Measurements from ENCODE around the gene PEX26. TPM values are rescaled to one million over a fixed set of nuclear protein-coding genes. Genes with fewer than 3 reads are reported as not detected.

The PEX26 gene
- total RNA-seq, 1 donor from 2014 or later: 49.8 TPM

DNA sequence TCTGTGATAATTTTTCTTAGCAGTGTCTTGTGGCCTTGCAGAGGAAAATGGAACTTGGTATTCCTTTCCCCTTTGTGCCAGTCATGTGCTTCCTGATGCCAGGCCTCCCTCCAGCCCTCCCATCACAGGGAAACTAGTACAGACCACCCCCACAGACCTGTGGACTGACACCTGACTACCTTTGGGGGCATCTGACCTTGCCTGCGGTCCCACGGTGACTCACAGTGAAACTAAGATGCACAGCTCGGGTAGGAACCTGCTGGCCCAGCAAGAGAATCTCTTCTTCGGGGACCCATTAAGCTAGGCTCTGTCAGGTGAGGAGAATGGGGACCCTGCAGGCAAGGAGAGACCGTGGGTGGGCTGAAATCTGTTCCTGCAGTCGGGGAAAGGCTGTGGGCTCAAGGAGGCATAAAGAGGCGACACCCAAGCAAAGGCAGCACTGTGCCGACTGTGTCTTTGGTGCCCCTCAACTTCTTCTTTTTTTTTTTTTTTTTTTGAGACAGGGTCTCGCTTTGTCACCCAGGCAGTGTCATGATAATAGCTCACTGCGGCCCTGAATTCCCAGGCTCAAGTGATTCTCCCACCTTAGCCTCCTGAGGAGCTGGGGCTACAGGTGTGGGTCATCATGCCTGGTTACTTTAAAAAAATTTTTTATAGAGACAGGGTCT is 20.8 kb upstream of the PEX26 start:
- no peak for DNase-seq
- Mint-ChIP-seq H3K4me3 (ENCODE audit: unreplicated experiment) (no peak overlapping the region), H3K9me3 (ENCODE audit: unreplicated experiment) (peaks cover 11% of the 10 kb centered on the region), H3K27ac (ENCODE audit: unreplicated experiment) (no peak overlapping the region), H3K36me3 (ENCODE audit: unreplicated experiment) (peaks cover 11% of the 10 kb centered on the region), H3K4me1 (ENCODE audit: low read depth, unreplicated experiment) (peaks cover 6% of the 10 kb centered on the region), H3K27me3 (ENCODE audit: unreplicated experiment) (peaks cover 13% of the 10 kb centered on the region)
- TF ChIP-seq, protein P1, sequence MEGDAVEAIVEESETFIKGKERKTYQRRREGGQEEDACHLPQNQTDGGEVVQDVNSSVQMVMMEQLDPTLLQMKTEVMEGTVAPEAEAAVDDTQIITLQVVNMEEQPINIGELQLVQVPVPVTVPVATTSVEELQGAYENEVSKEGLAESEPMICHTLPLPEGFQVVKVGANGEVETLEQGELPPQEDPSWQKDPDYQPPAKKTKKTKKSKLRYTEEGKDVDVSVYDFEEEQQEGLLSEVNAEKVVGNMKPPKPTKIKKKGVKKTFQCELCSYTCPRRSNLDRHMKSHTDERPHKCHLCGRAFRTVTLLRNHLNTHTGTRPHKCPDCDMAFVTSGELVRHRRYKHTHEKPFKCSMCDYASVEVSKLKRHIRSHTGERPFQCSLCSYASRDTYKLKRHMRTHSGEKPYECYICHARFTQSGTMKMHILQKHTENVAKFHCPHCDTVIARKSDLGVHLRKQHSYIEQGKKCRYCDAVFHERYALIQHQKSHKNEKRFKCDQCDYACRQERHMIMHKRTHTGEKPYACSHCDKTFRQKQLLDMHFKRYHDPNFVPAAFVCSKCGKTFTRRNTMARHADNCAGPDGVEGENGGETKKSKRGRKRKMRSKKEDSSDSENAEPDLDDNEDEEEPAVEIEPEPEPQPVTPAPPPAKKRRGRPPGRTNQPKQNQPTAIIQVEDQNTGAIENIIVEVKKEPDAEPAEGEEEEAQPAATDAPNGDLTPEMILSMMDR (IDR thresholded peaks at IDR 0.05; ENCODE audit: partially characterized antibody, unreplicated experiment): no peak

DNA sequence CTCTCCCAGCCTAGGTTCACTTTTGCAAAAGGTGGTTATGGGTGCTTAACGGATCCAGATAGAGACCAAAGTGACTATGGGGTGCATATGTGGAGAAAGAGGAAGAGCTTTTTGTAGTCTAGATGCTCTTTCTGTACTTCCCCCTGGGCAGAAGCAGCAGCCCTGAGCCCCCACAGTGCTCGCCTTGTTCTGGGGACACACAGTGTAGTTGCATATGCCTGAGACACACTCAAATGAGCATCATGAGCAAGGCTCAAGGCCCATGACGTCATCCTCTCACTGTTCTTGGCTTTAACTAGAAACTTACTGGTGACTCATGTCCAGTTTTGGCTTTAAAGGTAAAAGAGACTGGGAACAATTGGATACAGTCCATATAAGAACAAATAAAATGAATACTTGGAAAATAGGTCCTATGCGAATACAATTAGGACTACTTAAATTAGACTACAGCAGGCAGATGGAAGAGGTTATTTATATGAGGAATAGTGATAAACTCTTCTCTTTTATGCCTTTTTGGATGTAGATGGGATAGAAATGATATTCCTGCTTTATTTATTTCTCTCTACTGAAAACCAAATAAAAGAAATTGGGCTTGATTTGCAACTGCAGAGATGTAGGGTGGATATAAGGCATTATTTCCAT is 20.1 kb upstream of the PEX26 start:
- Mint-ChIP-seq H3K9me3 (ENCODE audit: unreplicated experiment) (peaks cover 7% of the 10 kb centered on the region), H3K36me3 (ENCODE audit: unreplicated experiment) (peaks cover 11% of the 10 kb centered on the region), H3K4me1 (ENCODE audit: low read depth, unreplicated experiment) (peaks cover 6% of the 10 kb centered on the region), H3K4me3 (ENCODE audit: unreplicated experiment) (no peak overlapping the region), H3K27ac (ENCODE audit: unreplicated experiment) (no peak overlapping the region), H3K27me3 (ENCODE audit: unreplicated experiment) (peaks cover 13% of the 10 kb centered on the region)
- TF ChIP-seq, protein P1 (IDR thresholded peaks at IDR 0.05; ENCODE audit: partially characterized antibody, unreplicated experiment): no peak
- DNase-seq: no peak

DNA sequence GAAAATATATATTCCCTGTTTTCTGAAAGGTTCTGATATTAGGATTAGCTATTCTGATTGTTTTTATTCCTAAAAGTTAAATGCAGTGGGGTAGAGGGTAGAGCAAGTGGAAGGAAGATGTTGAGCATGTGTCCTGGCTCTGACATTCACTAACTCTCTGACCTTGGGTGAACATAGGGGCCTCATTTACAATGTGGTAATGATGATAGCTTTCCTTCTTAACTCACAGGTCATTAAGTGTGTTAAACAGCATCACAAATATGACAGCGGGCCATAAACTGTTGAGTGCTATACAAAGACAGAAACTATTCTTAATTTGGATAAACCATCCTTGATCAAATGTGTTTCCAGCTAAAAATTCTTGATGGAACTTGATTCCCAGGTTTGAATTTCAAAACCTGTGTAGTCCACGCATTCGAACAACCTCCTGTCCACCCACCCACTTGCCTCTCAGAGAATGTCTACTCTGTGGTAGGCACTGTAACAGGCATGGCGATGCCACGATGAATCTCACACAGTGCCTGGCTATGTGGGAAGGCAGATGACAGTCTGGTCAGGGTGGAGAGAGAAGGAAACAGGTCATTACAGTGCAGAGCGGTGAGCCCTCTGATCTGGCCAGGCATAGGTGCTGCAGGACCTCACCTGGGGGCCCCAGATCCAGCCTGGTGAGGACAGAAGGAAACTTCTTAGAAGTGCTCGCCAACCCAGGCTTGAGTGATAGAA is 19.3 kb upstream of the PEX26 start:
- DNase-seq: no peak
- TF ChIP-seq, protein P1 (IDR thresholded peaks at IDR 0.05; ENCODE audit: partially characterized antibody, unreplicated experiment): no peak
- Mint-ChIP-seq H3K4me1 (ENCODE audit: low read depth, unreplicated experiment) (peaks cover 6% of the 10 kb centered on the region), H3K27me3 (ENCODE audit: unreplicated experiment) (peaks cover 13% of the 10 kb centered on the region), H3K4me3 (ENCODE audit: unreplicated experiment) (no peak overlapping the region), H3K36me3 (ENCODE audit: unreplicated experiment) (peaks cover 11% of the 10 kb centered on the region), H3K9me3 (ENCODE audit: unreplicated experiment) (peaks cover 7% of the 10 kb centered on the region), H3K27ac (ENCODE audit: unreplicated experiment) (no peak overlapping the region)

DNA sequence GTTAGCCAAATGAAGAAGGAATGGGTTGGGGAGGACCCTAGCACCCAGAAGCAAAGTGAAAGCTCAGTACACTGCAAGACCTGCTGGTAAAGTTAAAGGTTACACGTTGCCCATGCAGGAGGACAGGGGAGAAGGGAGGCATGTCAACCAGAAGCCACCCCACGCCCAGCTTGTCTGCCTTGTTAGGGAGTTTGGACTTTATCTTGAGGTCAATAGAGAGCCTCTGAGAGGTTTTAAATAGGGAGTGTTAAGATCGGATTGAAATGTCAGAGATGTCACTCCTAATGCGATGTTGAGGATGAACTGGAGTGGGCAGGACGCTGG is 18.7 kb upstream of the PEX26 start:
- Mint-ChIP-seq H3K4me1 (ENCODE audit: low read depth, unreplicated experiment) (peaks cover 6% of the 10 kb centered on the region), H3K27me3 (ENCODE audit: unreplicated experiment) (peaks cover 12% of the 10 kb centered on the region)

More for the DNA sequence above, 18.7 kb upstream of the PEX26 start:
- Mint-ChIP-seq H3K4me3 (ENCODE audit: unreplicated experiment) (no peak overlapping the region), H3K9me3 (ENCODE audit: unreplicated experiment) (peaks cover 5% of the 10 kb centered on the region), H3K27ac (ENCODE audit: unreplicated experiment) (no peak overlapping the region), H3K36me3 (ENCODE audit: unreplicated experiment) (peaks cover 8% of the 10 kb centered on the region)
- DNase-seq: no peak
- TF ChIP-seq, protein P1 (IDR thresholded peaks at IDR 0.05; ENCODE audit: partially characterized antibody, unreplicated experiment): no peak

Measured in glutamatergic neuron (in vitro differentiated cells).